Globus pallidus (tissue), 1 donor: Measurements from ENCODE around the gene RUNX1.
"Not testable (repeated sequence)": the region's sequence is repeated elsewhere in the genome, so short reads cannot be mapped to it uniquely, and the experiment has no call there.

Source experiments
- DNase-seq: peaks from one replicate; pipeline ENCODE4 v3.0.0-alpha.2; 2015; ENCODE audit warnings: low spot score

Gene RUNX1

GRCh38 chr21:34805157-34805556 lies 243.9 kb downstream of the RUNX1 start:
- no peak for DNase-seq

- not testable (repeated sequence) for DNase-seq
Observed at GRCh38 chr21:34804584-34804983, 244.5 kb downstream of the RUNX1 start.

- DNase-seq: no peak
Observed at GRCh38 chr21:34803782-34804370, 245.2 kb downstream of the RUNX1 start.

DNA sequence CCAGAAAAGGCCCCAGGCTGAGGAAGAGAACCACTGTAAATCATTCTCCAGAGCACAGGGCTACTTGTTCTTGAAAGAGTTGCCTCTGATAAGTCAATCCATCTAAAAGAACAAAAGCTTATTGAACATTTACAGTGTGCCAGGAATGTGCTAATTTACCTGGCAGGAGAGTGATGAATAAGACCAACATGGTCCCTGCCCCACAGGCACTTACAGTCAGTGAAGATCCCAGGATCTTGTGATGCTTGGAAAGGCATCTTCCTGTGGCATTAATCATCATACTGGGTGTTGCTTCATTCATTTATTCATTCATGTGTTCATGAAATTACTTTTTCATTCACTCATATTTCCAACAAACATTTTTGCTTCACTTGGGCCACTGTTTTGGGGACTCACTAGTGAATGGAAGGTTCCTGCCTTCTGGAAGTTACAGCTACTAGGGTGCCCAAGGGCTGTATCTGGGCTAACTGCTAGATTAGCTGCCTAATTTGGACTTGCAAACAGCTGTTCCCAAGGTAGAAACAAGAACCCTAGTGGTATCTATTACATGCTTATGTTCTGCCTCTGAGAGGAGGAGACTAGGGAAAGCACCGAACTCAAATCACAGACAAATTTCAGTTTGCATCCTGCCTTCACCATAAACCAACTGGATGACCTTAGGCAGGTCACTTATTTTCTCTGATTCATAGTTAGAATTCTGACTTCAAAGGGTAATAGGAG lies 246.8 kb downstream of the RUNX1 start:
- DNase-seq: no peak

DNA sequence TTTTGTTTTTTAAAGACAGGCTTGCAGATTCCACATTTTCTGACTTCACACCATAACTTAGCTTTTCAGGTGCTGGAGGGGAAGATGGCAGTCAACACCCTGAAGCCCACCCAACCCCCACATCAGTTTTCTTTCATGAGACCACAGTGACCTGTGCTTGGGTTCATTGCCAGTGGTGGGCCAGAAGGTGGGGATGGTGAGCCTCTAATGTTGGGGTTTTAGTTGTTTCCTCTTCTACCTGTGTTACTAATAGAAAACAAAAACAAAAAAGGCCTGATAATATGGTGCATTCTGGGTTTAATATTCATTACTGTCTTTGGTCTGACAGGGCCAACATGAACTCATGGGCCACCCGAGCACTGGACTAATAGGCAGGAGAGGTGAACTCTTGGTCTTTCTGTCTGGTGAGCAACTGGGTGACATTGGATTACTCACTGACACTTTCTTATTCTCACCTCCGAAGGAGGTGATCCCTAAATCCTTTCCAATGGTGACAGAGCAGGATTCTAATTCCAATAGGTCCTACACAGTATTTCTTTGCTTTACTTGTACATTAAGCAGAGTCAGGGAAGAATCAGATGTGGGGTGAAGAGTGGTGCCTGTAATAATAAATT lies 247.5 kb downstream of the RUNX1 start:
- no peak for DNase-seq

- DNase-seq: no peak
Observed at GRCh38 chr21:34800797-34801518, 248.1 kb downstream of the RUNX1 start.

- no peak for DNase-seq
Observed at GRCh38 chr21:34799092-34799491, 250.0 kb downstream of the RUNX1 start.

- no peak for DNase-seq
Observed at GRCh38 chr21:34797921-34798535, 251.1 kb downstream of the RUNX1 start.

- DNase-seq: no peak
Observed at GRCh38 chr21:34797201-34797525, 251.9 kb downstream of the RUNX1 start.

DNA sequence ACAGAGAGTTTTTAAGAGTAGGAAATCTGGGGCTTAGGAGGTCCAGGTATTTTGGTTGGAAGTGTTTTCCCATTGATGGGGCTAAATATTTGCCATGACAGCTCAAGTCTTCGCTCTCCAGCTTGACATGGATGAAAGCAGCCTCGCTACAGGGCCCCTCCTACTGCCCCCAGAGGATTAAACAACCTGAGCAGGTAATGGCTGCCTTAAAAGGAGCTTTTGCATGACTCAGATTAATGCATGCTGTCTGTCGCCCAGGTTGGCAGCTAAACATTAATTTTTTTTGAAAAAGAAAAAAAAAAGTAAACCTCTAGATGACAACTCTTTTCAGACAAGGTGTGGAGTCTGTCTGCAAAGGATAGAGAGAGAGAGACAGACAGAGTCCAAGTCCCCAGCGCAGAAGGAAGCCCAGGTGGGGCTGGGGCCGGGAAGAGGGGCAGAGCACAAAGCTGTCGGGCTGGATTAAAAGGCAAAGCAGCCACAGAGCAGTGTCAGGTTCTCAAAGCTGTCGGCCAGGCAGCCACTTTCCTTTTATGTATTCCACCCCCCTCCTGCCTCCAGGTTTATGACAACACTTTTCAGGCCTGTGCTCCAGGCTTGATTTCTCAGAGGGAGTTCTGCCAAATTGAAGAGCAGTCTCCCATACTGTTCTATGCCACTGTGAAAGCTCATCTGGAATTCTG lies 252.4 kb downstream of the RUNX1 start:
- no peak for DNase-seq

DNA sequence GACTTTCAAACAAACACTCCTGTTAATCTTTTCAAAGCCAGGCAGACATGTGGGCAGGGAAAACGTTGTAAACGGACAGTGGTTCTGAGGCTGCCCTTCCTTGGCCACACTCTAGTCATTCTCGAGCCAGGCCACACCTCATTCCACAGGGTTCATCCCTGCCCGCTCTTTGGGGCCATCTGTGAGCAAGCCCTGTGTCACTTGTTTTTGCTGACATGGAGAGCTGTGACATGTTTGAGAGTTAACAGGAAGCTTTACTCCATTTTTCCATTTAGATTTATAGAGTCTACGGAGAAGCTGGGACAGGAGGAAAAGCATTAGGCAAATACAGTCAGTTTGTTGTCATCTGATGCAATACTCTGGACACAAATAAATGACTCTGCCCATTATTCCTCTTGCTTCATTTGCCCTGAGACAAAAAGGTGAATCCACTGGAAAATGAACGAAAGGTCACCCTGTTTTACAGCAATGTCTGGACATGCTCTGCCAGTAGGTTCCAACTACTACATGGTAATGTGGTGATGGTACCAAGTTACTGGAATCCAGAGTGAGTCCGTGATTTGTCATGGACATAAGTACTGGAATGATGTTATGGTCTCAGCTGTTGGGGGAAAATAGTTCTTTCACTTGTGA lies 253.4 kb downstream of the RUNX1 start:
- no peak for DNase-seq

GRCh38 chr21:34795175-34795547 lies 253.9 kb downstream of the RUNX1 start:
- no peak for DNase-seq

DNA sequence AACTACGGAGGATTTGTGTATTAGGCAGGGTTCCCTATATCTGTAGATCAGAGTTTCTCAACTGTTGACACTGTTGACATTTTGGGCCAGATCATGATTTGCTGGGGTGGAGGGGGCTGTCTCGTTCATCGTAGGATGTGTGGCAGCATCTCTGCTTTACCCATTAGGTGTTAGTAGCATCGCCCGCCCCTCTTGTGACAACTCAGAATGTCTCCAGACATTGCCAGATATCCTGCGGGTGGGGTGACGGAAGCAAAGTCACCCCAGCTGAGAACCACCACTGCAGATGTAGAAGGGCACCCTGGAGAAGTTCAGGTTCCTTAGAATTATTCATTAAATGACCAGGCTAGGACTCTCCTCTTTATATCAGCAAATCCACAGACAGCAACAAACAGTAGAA lies 254.4 kb downstream of the RUNX1 start:
- DNase-seq: no peak

DNA sequence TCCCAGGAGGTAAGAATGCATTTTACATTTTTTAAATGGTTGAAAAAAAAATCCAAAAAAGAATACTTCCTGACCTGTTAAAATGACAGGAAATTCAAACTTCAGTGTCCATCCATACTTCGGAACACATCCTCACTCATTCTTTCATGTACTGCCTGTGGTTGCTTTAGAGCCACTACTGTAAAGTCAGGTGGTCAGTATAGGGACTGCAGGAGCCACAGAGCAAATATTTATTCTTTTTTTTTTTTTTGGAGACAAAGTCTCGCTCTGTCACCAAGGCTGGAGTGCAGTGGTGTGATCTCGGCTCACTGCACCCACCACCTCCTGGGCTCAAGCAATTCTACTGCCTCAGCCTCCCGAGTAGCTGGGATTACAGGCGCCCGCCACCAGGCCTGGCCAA lies 255.6 kb downstream of the RUNX1 start:
- DNase-seq: no peak

DNA sequence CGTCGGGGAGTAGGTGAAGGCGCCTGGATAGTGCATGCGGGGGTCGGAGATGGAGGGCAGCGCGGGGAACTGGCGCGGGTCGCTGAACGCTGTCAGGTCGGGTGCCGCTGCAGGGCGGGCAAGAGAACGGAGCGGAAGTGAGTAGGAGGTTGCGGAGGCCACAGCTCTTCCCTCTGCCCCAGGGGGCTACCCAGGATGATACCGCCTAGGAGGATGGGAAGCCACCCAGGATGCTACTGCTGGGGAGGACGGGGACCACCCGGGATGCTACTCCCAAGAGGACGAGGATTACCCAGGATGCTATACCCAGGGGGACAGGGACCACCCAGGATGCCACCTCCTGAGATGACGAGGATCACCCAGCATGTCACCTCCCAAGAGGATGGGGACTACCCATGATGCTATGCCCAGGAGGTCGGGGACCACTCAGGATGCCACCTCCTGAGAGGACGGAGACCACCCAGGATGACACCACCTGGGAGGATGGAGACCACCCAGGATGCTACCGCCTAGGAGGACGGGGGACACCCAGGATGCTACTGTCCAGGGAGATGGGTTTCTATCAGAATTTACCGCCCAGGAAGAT lies 256.5 kb downstream of the RUNX1 start:
- no peak for DNase-seq

- no peak for DNase-seq
Observed at GRCh38 chr21:34791776-34792503, 257.2 kb downstream of the RUNX1 start.

GRCh38 chr21:34790834-34791233 lies 258.3 kb downstream of the RUNX1 start:
- DNase-seq: no peak

DNA sequence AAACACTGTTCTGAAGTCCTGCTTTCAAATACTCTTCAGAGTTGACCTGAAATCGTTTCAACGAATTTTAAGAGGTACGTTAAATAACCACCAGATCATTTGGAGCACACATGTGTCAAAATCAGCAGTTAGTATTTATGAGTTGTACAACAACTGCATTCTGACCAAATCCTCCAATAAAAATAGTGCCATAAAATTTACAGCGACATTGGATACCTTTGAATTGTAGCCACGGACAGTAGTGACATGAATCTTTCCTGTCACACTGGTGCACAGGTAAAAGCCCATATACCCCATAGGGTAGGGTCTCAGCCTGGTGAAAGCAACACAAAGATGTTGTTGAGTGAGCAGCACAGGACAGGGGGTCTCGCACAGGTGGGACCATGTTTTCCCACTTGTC lies 258.8 kb downstream of the RUNX1 start:
- no peak for DNase-seq

DNA sequence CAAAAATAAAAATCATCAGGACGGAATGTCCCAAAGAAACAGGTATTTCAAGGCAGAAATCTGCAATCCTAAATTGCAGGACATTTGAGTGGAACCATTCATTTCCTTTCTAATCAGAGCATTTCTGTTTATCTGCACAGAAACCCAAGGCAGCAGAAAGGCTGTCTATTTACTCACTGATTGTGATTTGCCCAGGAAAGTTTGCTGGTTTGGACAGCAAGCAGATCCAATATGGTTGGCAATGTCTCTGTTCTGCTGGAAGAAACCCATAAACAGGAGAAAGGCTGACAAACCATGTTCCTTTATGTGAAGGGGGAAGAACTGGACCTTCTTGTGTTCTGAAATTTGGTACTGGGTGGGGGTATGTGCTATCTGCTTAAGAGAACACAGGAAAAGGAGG lies 260.2 kb downstream of the RUNX1 start:
- DNase-seq: no peak

- DNase-seq: no peak
Observed at GRCh38 chr21:34783815-34784214, 265.3 kb downstream of the RUNX1 start.
